Measurements from ENCODE around the gene CTNNA3.

CTNNA3 gene

DNA sequence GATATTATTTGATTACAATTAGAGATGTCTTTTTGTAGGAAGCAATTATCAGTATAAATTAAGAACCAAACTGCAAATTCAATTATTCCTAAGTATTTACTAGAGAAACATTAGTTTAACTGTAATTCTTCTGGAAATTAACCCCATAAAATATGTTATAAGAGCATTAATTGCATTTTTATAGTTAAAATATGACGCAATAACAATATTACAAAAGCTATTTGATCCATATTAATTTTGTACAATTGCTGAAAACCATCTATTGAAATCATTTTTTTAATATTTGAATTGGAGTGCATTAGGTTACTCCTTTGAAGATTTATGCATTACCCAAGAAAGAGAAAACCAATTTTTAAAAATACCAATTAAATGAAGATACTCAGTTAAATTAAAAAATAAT, 1024.9 kb downstream of the CTNNA3 start:
- H3K79me2 ChIP-seq (ENCODE audit: control insufficient read depth, low read length) = no peaks in the 10 kb centered on the region

DNA sequence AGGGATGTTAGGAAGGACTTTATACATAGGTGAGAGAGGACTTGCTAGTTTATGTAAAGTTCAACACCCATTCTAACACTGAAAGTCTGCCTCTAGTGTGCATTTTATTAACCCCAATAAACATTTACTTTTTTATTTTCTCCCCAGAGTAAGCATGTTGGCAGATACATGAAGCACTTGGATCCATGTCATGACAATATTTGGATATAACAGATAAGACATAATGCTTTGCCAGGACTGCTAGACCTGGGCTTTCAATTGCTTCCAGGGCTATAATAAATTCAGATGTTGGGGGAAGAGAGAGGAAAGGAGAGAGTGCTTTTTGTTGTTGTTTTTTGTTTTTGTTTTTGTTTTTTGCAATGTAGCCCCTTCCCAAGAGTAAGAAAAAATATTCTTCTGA, 1039.5 kb downstream of the CTNNA3 start:
- TF ChIP-seq EZH2phosphoT487 (IDR thresholded peaks at IDR 0.05; ENCODE audit: borderline replicate concordance, low read length) = no peak
- TF ChIP-seq, protein P1, sequence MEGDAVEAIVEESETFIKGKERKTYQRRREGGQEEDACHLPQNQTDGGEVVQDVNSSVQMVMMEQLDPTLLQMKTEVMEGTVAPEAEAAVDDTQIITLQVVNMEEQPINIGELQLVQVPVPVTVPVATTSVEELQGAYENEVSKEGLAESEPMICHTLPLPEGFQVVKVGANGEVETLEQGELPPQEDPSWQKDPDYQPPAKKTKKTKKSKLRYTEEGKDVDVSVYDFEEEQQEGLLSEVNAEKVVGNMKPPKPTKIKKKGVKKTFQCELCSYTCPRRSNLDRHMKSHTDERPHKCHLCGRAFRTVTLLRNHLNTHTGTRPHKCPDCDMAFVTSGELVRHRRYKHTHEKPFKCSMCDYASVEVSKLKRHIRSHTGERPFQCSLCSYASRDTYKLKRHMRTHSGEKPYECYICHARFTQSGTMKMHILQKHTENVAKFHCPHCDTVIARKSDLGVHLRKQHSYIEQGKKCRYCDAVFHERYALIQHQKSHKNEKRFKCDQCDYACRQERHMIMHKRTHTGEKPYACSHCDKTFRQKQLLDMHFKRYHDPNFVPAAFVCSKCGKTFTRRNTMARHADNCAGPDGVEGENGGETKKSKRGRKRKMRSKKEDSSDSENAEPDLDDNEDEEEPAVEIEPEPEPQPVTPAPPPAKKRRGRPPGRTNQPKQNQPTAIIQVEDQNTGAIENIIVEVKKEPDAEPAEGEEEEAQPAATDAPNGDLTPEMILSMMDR (IDR thresholded peaks at IDR 0.05; ENCODE audit: low read depth, low read length, poor library complexity, severe bottlenecking) = no peak
- no peaks in the 10 kb centered on the region for H3F3A ChIP-seq (ENCODE audit: control insufficient read depth, insufficient read depth)
- no peaks in the 10 kb centered on the region for H3K9me3 ChIP-seq (ENCODE audit: control insufficient read depth, insufficient read depth, low read length)
- no peak overlapping the region for H3K27ac ChIP-seq (ENCODE audit: low read depth, low read length)
- H3K79me2 ChIP-seq (ENCODE audit: control insufficient read depth, low read length) = no peaks in the 10 kb centered on the region
- no peak overlapping the region for H3K4me2 ChIP-seq (ENCODE audit: low read length)
- no peaks in the 10 kb centered on the region for H3K36me3 ChIP-seq (ENCODE audit: control insufficient read depth, low read length)
- H4K20me1 ChIP-seq (ENCODE audit: control insufficient read depth, insufficient read depth, low read depth, low read length) = no peaks in the 10 kb centered on the region
- no peaks in the 10 kb centered on the region for H3K4me1 ChIP-seq (ENCODE audit: control insufficient read depth, low read length)
- H3K27me3 ChIP-seq (ENCODE audit: control insufficient read depth, low read length) = no peaks in the 10 kb centered on the region
- no peak overlapping the region for H3K4me3 ChIP-seq (ENCODE audit: low read length)
- H3K9me2 ChIP-seq (replicated peaks; ENCODE audit: control insufficient read depth, low read length) = no peaks in the 10 kb centered on the region

More for the DNA sequence above, 1024.9 kb downstream of the CTNNA3 start:
- no peaks in the 10 kb centered on the region for H3K9me3 ChIP-seq (ENCODE audit: control insufficient read depth, insufficient read depth, low read length)
- H3K4me2 ChIP-seq (ENCODE audit: low read length) = no peak overlapping the region
- no peaks in the 10 kb centered on the region for H3F3A ChIP-seq (ENCODE audit: control insufficient read depth, insufficient read depth)
- H3K4me3 ChIP-seq (ENCODE audit: low read length) = no peak overlapping the region
- H3K27ac ChIP-seq (ENCODE audit: low read depth, low read length) = no peak overlapping the region
- H3K4me1 ChIP-seq (ENCODE audit: control insufficient read depth, low read length) = no peaks in the 10 kb centered on the region
- no peaks in the 10 kb centered on the region for H3K9me2 ChIP-seq (replicated peaks; ENCODE audit: control insufficient read depth, low read length)
- H4K20me1 ChIP-seq (ENCODE audit: control insufficient read depth, insufficient read depth, low read depth, low read length) = no peaks in the 10 kb centered on the region
- no peaks in the 10 kb centered on the region for H3K36me3 ChIP-seq (ENCODE audit: control insufficient read depth, low read length)
- no peak for TF ChIP-seq EZH2phosphoT487 (IDR thresholded peaks at IDR 0.05; ENCODE audit: borderline replicate concordance, low read length)
- TF ChIP-seq, protein P1 (IDR thresholded peaks at IDR 0.05; ENCODE audit: low read depth, low read length, poor library complexity, severe bottlenecking) = no peak
- H3K27me3 ChIP-seq (ENCODE audit: control insufficient read depth, low read length) = no peaks in the 10 kb centered on the region

DNA sequence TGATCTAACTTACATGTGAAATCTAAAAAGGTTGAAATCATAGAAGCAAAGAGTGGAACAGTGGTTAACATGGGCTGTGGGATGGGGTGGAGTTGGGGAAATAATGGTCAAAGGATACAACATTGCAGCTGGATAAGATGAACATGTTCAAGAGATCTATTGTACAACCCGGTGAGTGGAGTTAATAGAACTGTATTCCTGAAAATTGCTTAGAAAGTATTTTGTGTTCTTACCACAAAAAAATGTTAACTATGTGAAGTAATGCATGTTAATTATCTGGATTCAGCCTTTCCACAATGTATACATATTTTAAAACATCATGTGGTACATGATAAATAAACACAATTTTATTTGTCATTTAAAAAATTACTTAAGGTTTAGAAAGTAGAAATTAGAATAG, 1041.1 kb downstream of the CTNNA3 start:
- Histone ChIP-seq H3K27me3 (ENCODE audit: control insufficient read depth, low read length) (no peaks in the 10 kb centered on the region), H3F3A (ENCODE audit: control insufficient read depth, insufficient read depth) (no peaks in the 10 kb centered on the region), H3K4me3 (ENCODE audit: low read length) (no peak overlapping the region), H3K4me2 (ENCODE audit: low read length) (no peak overlapping the region), H3K4me1 (ENCODE audit: control insufficient read depth, low read length) (no peaks in the 10 kb centered on the region), H3K36me3 (ENCODE audit: control insufficient read depth, low read length) (no peaks in the 10 kb centered on the region), H4K20me1 (ENCODE audit: control insufficient read depth, insufficient read depth, low read depth, low read length) (no peaks in the 10 kb centered on the region), H3K27ac (ENCODE audit: low read depth, low read length) (no peak overlapping the region), H3K9me3 (ENCODE audit: control insufficient read depth, insufficient read depth, low read length) (no peaks in the 10 kb centered on the region), H3K9me2 (replicated peaks; ENCODE audit: control insufficient read depth, low read length) (no peaks in the 10 kb centered on the region), H3K79me2 (ENCODE audit: control insufficient read depth, low read length) (no peaks in the 10 kb centered on the region)
- TF ChIP-seq, protein P1 (IDR thresholded peaks at IDR 0.05; ENCODE audit: low read depth, low read length, poor library complexity, severe bottlenecking) = no peak
- no peak for TF ChIP-seq EZH2phosphoT487 (IDR thresholded peaks at IDR 0.05; ENCODE audit: borderline replicate concordance, low read length)

All from DOHH2 (cell line).